OCI-LY7 (cell line): Measurements from ENCODE around the gene CYP17A1. TPM values are rescaled to one million over a fixed set of nuclear protein-coding genes. Genes with fewer than 3 reads are reported as not detected.

ENCODE experiments used
- BruUV-seq: library from RNA; stranded (reverse); fragments of 400-500 nt; replicated peaks from 2 replicates; lab custom pipeline; 2021; lab: Mats Ljungman, UMichigan
- CTCF ChIA-PET: fragments of 300-600 bp; sonication (Branson Sonifier 250); formaldehyde crosslinking; loops from one replicate; lab custom pipeline; 2022; ENCODE audit warnings: antibody characterized with exemption; ENCODE audit not compliant: unreplicated experiment; lab: Charles Lee
- POLR2A ChIA-PET: fragments of 300-600 bp; sonication (Branson Sonifier 250); formaldehyde crosslinking; loops from one replicate; lab custom pipeline; 2022; ENCODE audit warnings: antibody characterized with exemption; lab: Charles Lee
- DNase-seq: peaks from one replicate; pipeline ENCODE4 v3.0.0-alpha.2; 2015; ENCODE audit warnings: low spot score
- H2AFZ ChIP-seq: fragments of 200-600 bp; sonication (generic), shearing (Covaris generic); 2 replicates; pipeline ENCODE4 v1.6.1; 2014; ENCODE audit warnings: mild to moderate bottlenecking, antibody characterized with exemption, low read length, moderate library complexity
- H3K27ac ChIP-seq: fragments of 200-600 bp; sonication (generic); 2 replicates; pipeline ENCODE4 v1.5.1; 2014; ENCODE audit warnings: mixed run types, low read depth, mild to moderate bottlenecking, moderate library complexity, low read length, inconsistent platforms; ENCODE audit not compliant: poor library complexity, severe bottlenecking
- H3K36me3 ChIP-seq: fragments of 200-600 bp; sonication (generic); 2 replicates; pipeline ENCODE4 v1.6.1; 2014; ENCODE audit warnings: mild to moderate bottlenecking, antibody characterized with exemption, low read length, moderate library complexity, mixed read lengths; ENCODE audit not compliant: insufficient read depth
- H3K4me1 ChIP-seq: fragments of 200-600 bp; sonication (generic); 2 replicates; pipeline ENCODE4 v1.5.1; 2014; ENCODE audit warnings: mild to moderate bottlenecking, low read length; ENCODE audit not compliant: insufficient read depth, poor library complexity, severe bottlenecking
- H3K4me2 ChIP-seq: fragments of 200-600 bp; sonication (generic); 2 replicates; pipeline ENCODE4 v1.6.1; 2014; ENCODE audit warnings: mild to moderate bottlenecking, low read length
- H3K4me3 ChIP-seq: fragments of 200-600 bp; sonication (generic); 2 replicates; pipeline ENCODE4 v1.5.1; 2014; ENCODE audit warnings: mild to moderate bottlenecking, low read depth, low read length; ENCODE audit not compliant: poor library complexity, severe bottlenecking
- H3K79me2 ChIP-seq: fragments of 200-600 bp; sonication (generic); 2 replicates; pipeline ENCODE4 v1.6.1; 2016; ENCODE audit warnings: low read depth, mild to moderate bottlenecking, low read length, moderate library complexity, mixed read lengths; ENCODE audit not compliant: insufficient read depth
- H3K9me2 ChIP-seq: fragments of 200-600 bp; sonication (generic); 2 replicates; pipeline ENCODE4 v1.6.1; 2016; ENCODE audit warnings: mild to moderate bottlenecking, low read length, mixed read lengths; ENCODE audit not compliant: insufficient read depth
- H3K9me3 ChIP-seq: fragments of 200-600 bp; sonication (generic); 2 replicates; pipeline ENCODE4 v1.6.1; 2014; ENCODE audit warnings: mild to moderate bottlenecking, mixed run types, low read length, mixed read lengths
- H4K20me1 ChIP-seq: fragments of 200-600 bp; sonication (generic); 2 replicates; pipeline ENCODE4 v1.6.1; 2014; ENCODE audit warnings: mild to moderate bottlenecking, antibody characterized with exemption, low read length, moderate library complexity, mixed read lengths; ENCODE audit not compliant: insufficient read depth
- EZH2phosphoT487 ChIP-seq: fragments of 200-600 bp; sonication (generic); IDR thresholded peaks from 2 replicates; pipeline ENCODE4 v1.6.1; 2018; ENCODE audit warnings: low read depth, borderline replicate concordance, mild to moderate bottlenecking, mixed run types, antibody characterized with exemption, low read length, moderate library complexity, mixed read lengths
- intact Hi-C: fragments of 100-400 bp; cut with micrococcal nuclease; formaldehyde crosslinking; loops from one replicate; pipeline ENCODE4 v1.10.0; 2022; ENCODE audit not compliant: unreplicated experiment
- total RNA-seq, 2 experiments: library from RNA; depleted of rRNA in 1 of 2; stranded (reverse); fragments of >200 nt in 1 of 2; shearing (Covaris generic) in 1 of 2; gene quantifications; 2 replicates each; pipeline ENCODE4 v1.2.3, GENCODE V29; 2014 to 2022
- TF ChIP-seq, protein P1 (sequence below): fragments of 200-600 bp; sonication (generic); conservative IDR thresholded peaks from 2 replicates; pipeline ENCODE4 v1.5.1; 2014; ENCODE audit warnings: mild to moderate bottlenecking, antibody characterized with exemption, low read length, moderate library complexity, mixed read lengths

The CYP17A1 gene
- total RNA-seq, 2 experiments from 2014 or later = not detected

DNA sequence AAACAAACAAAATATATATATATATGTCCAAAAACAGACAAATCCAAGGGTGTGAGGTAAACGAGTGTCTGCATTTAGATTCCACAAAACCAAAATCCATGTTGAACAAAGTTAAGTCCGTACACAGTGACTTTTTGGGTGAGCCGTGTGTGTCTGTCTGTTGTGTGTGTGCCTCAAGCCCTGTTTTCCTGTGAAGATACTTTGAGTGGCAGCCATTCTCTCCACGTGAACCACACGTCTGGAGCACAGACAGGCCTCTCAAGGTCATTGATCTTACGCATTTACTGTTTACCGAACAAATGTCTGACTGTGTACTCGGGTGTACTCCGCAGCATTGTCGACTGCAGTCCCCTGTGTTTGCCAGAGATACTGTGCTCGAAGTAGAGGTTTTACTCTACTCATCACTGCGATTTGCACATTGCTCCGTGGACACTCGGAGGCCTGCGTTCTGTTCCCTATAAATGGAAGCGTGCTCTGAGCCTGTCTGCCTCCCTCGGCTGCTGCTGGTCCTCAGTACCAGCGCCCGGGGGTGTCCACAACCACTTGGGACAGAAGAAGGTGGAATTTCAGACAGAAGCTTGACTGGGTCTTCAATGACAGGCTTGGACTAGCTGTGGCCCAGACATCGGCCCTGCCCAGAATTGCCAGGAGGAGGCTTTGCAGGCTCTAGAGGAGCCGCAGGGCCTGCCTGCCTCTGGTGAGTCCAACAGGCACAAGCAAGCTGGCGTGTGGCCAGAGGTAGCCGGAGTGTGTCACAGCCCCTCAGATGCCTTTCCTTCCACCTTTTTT is 22.1 kb downstream of the CYP17A1 start:
- TF ChIP-seq EZH2phosphoT487 = no peak
- TF ChIP-seq, protein P1, sequence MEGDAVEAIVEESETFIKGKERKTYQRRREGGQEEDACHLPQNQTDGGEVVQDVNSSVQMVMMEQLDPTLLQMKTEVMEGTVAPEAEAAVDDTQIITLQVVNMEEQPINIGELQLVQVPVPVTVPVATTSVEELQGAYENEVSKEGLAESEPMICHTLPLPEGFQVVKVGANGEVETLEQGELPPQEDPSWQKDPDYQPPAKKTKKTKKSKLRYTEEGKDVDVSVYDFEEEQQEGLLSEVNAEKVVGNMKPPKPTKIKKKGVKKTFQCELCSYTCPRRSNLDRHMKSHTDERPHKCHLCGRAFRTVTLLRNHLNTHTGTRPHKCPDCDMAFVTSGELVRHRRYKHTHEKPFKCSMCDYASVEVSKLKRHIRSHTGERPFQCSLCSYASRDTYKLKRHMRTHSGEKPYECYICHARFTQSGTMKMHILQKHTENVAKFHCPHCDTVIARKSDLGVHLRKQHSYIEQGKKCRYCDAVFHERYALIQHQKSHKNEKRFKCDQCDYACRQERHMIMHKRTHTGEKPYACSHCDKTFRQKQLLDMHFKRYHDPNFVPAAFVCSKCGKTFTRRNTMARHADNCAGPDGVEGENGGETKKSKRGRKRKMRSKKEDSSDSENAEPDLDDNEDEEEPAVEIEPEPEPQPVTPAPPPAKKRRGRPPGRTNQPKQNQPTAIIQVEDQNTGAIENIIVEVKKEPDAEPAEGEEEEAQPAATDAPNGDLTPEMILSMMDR = no peak
- H4K20me1 ChIP-seq = no peaks in the 10 kb centered on the region
- H2AFZ ChIP-seq = no peak overlapping the region
- CTCF ChIA-PET = no interaction called here
- intact Hi-C loops = loop anchor here (5.0 kb wide), 1 partner anchor 68 kb away; no protein-coding TSS in a partner anchor
- POLR2A ChIA-PET = interaction anchor here (1.1 kb wide), 1 partner anchor 63 kb away, joined by 3 read pairs; no protein-coding TSS in a partner anchor
- H3K9me2 ChIP-seq = no peaks in the 10 kb centered on the region
- BruUV-seq = no TSS peak
- H3K4me2 ChIP-seq = peak overlapping the region; percentile 55; the same call in 1 of the 2 replicates
- peaks cover 37% of the 10 kb centered on the region for H3K36me3 ChIP-seq
- peaks cover 52% of the 10 kb centered on the region for H3K4me1 ChIP-seq
- H3K79me2 ChIP-seq = no peaks in the 10 kb centered on the region
- H3K9me3 ChIP-seq = no peaks in the 10 kb centered on the region
- peak overlapping the region; percentile 74 for H3K27ac ChIP-seq
- no peak overlapping the region for H3K4me3 ChIP-seq
- DNase-seq = no peak

DNA sequence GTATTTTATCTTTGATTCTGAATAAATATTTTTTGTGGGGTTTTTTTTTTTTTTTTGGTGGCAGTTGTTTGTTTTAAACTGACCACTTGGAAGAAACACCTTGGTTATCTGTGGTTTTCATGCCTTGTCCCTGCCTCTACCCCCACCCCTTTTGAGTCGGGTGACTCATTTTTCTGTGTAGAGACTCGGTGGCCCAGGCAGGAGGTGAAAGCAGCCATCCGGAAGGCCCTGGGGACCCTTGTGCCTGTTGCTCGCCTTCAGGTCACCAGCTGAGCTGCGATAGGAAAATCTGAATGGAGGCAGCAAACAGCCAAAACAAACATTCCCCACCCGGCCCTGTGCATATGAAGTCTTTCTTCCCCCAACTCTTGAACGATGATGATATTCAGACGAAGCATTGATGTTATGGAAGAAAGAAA is 22.8 kb downstream of the CYP17A1 start:
- intact Hi-C loops = loop anchor here (5.0 kb wide), 1 partner anchor 67 kb away; no protein-coding TSS in a partner anchor
- TF ChIP-seq, protein P1 = no peak
- no peak for TF ChIP-seq EZH2phosphoT487
- Histone ChIP-seq H3K9me3 (no peaks in the 10 kb centered on the region), H3K36me3 (peaks cover 39% of the 10 kb centered on the region), H2AFZ (no peak overlapping the region), H3K27ac (peak overlapping the region; percentile 74), H3K9me2 (no peaks in the 10 kb centered on the region), H3K4me3 (no peak overlapping the region), H3K4me1 (peaks cover 52% of the 10 kb centered on the region), H4K20me1 (no peaks in the 10 kb centered on the region), H3K79me2 (no peaks in the 10 kb centered on the region), H3K4me2 (peak overlapping the region; percentile 24; the same call in 1 of the 2 replicates)
- ChIA-PET POLR2A (no interaction called here), CTCF (no interaction called here)
- DNase-seq = peak; percentile 40
- TSS peak; percentile 38 for BruUV-seq
